ENCODE measurements around the gene TCEA2. TPM values are rescaled to one million over a fixed set of nuclear protein-coding genes. Genes with fewer than 3 reads are reported as not detected.
"Not testable (repeated sequence)": the region's sequence is repeated elsewhere in the genome, so short reads cannot be mapped to it uniquely, and the experiment has no call there.

The TCEA2 gene
- total RNA-seq, 2 donors from 2014 or later: 64.3 to 110 TPM

DNA sequence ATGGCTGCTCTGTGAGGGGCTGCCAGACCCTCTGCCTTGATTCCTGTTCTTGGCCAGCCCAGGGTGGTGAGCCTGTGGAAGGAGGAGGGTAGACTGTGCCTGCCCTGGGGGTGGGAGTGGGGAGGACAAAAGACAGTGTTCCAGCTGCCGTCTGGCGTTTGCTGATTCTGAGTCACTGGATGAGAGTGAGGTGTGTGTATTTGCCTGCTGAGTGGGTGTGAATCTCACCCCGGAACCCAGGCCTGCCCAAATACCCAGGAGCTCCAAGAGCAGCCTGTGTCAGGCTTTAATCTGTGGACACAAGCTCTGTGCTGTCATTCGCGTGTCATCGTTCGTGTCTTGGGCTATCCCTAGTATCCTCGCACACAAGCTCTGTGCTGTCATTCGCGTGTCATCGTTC, 23.8 kb downstream of the TCEA2 start:
- Histone ChIP-seq H3K4me3 (ENCODE audit: low read length) (no peak overlapping the region), H3K9me3 (ENCODE audit: control insufficient read depth, low read length) (no peaks in the 10 kb centered on the region), H3K27me3 (ENCODE audit: control insufficient read depth, insufficient read depth, low read length, poor library complexity, severe bottlenecking) (peaks cover 51% of the 10 kb centered on the region), H3K36me3 (ENCODE audit: control insufficient read depth, insufficient read depth, low read length) (no peaks in the 10 kb centered on the region), H3K27ac (ENCODE audit: low read depth, low read length) (no peak overlapping the region), H3K4me1 (ENCODE audit: control insufficient read depth, insufficient read depth, low read length) (no peaks in the 10 kb centered on the region), H3K9ac (ENCODE audit: extremely low read depth, low read length, poor library complexity, severe bottlenecking) (no peak overlapping the region)
- peaks cover 52% of the 10 kb centered on the region for H3K27me3 Mint-ChIP-seq (ENCODE audit: insufficient read depth)
- DNase-seq: no peak
- H3K27ac Mint-ChIP-seq: no peak overlapping the region
- 74 to 85% methylated on average over 3 to 5 of the region's 11 CpGs for whole genome bisulfite sequencing, 2 experiments (ENCODE audit: insufficient coverage in 1 of 2, insufficient read length in 1 of 2)
- H3K4me1 Mint-ChIP-seq: peaks cover 9% of the 10 kb centered on the region
- TF ChIP-seq, protein P1, sequence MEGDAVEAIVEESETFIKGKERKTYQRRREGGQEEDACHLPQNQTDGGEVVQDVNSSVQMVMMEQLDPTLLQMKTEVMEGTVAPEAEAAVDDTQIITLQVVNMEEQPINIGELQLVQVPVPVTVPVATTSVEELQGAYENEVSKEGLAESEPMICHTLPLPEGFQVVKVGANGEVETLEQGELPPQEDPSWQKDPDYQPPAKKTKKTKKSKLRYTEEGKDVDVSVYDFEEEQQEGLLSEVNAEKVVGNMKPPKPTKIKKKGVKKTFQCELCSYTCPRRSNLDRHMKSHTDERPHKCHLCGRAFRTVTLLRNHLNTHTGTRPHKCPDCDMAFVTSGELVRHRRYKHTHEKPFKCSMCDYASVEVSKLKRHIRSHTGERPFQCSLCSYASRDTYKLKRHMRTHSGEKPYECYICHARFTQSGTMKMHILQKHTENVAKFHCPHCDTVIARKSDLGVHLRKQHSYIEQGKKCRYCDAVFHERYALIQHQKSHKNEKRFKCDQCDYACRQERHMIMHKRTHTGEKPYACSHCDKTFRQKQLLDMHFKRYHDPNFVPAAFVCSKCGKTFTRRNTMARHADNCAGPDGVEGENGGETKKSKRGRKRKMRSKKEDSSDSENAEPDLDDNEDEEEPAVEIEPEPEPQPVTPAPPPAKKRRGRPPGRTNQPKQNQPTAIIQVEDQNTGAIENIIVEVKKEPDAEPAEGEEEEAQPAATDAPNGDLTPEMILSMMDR (conservative IDR thresholded peaks at IDR 0.05): no peak
- no peak overlapping the region for H3K4me3 Mint-ChIP-seq
- no peaks in the 10 kb centered on the region for H3K9me3 Mint-ChIP-seq
- H3K36me3 Mint-ChIP-seq (ENCODE audit: low read depth): no peaks in the 10 kb centered on the region

DNA sequence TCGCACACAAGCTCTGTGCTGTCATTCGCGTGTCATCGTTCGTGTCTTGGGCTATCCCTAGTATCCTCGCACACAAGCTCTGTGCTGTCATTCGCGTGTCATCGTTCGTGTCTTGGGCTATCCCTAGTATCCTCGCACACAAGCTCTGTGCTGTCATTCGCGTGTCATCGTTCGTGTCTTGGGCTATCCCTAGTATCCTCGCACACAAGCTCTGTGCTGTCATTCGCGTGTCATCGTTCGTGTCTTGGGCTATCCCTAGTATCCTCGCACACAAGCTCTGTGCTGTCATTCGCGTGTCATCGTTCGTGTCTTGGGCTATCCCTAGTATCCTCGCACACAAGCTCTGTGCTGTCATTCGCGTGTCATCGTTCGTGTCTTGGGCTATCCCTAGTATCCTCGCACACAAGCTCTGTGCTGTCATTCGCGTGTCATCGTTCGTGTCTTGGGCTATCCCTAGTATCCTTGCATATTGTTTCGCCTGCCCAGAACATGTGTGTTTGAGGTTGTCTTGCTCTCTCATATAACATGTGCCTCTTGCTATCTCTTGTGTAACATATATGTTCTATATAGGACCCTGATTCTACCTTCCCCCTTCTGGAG, 24.3 kb downstream of the TCEA2 start:
- peaks cover 51% of the 10 kb centered on the region for H3K27me3 ChIP-seq (ENCODE audit: control insufficient read depth, insufficient read depth, low read length, poor library complexity, severe bottlenecking)
- not testable (repeated sequence) for H3K4me1 Mint-ChIP-seq; H3K9me3 Mint-ChIP-seq; H3K36me3 Mint-ChIP-seq (ENCODE audit: low read depth); H3K9ac ChIP-seq (ENCODE audit: extremely low read depth, low read length, poor library complexity, severe bottlenecking); H3K9me3 ChIP-seq (ENCODE audit: control insufficient read depth, low read length); H3K27ac Mint-ChIP-seq; H3K4me3 Mint-ChIP-seq; H3K4me3 ChIP-seq (ENCODE audit: low read length); H3K27ac ChIP-seq (ENCODE audit: low read depth, low read length); H3K36me3 ChIP-seq (ENCODE audit: control insufficient read depth, insufficient read depth, low read length); DNase-seq; H3K4me1 ChIP-seq (ENCODE audit: control insufficient read depth, insufficient read depth, low read length)
- peaks cover 46% of the 10 kb centered on the region for H3K27me3 Mint-ChIP-seq (ENCODE audit: insufficient read depth)
- 100% methylated on average over 5 of the region's 36 CpGs; no CpG with 5 or more reads in 1 of the 2 experiments for WGBS, 2 experiments (ENCODE audit: insufficient coverage in 1 of 2, insufficient read length in 1 of 2)

DNA sequence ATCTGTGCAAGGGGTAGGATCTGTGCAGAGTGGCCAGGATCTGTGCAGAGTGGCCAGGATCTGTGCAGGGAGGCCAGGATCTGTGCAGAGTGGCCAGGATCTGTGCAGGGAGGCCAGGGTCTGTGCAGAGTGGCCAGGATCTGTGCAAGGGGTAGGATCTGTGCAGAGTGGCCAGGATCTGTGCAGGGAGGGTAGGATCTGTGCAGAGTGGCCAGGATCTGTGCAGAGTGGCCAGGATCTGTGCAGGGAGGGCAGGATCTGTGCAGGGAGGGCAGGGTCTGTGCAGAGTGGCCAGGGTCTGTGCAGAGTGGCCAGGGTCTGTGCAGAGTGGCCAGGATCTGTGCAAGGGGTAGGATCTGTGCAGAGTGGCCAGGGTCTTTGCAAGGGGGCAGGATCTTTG, 25.6 kb downstream of the TCEA2 start:
- H3K4me3 ChIP-seq (ENCODE audit: low read length); H3K9me3 ChIP-seq (ENCODE audit: control insufficient read depth, low read length); H3K36me3 Mint-ChIP-seq (ENCODE audit: low read depth); H3K4me1 Mint-ChIP-seq; H3K4me3 Mint-ChIP-seq; H3K9ac ChIP-seq (ENCODE audit: extremely low read depth, low read length, poor library complexity, severe bottlenecking); H3K36me3 ChIP-seq (ENCODE audit: control insufficient read depth, insufficient read depth, low read length); DNase-seq; H3K27ac Mint-ChIP-seq; H3K4me1 ChIP-seq (ENCODE audit: control insufficient read depth, insufficient read depth, low read length); H3K9me3 Mint-ChIP-seq; H3K27ac ChIP-seq (ENCODE audit: low read depth, low read length): not testable (repeated sequence)
- H3K27me3 ChIP-seq (ENCODE audit: control insufficient read depth, insufficient read depth, low read length, poor library complexity, severe bottlenecking): peaks cover 42% of the 10 kb centered on the region
- peaks cover 39% of the 10 kb centered on the region for H3K27me3 Mint-ChIP-seq (ENCODE audit: insufficient read depth)

DNA sequence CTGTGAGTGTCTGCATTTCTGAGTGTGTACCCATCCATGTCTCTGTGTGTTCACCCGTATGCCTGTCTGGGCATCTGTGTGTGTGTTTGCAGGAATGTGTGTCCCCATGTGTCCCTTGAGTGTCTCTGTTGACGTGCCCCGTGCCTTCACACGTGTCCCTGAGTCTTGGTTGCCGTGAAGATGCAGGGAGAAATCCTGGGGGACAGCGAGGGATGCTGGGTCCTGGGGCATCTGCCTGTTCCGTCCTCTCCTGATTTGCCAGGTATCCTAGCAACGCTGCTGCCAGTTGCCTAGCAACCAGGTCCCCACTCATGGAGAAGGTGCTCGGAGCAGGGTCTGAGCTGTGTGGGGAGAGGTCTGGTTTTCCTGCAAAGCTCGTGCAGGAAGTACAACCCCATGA, 27.2 kb downstream of the TCEA2 start:
- no peaks in the 10 kb centered on the region for H3K9me3 ChIP-seq (ENCODE audit: control insufficient read depth, low read length)
- peaks cover 27% of the 10 kb centered on the region for H3K27me3 ChIP-seq (ENCODE audit: control insufficient read depth, insufficient read depth, low read length, poor library complexity, severe bottlenecking)
- H3K27me3 Mint-ChIP-seq (ENCODE audit: insufficient read depth): peaks cover 29% of the 10 kb centered on the region
- no peaks in the 10 kb centered on the region for H3K4me1 ChIP-seq (ENCODE audit: control insufficient read depth, insufficient read depth, low read length)
- no peaks in the 10 kb centered on the region for H3K4me1 Mint-ChIP-seq
- 80 to 82% methylated on average over 10 of the region's 10 CpGs for WGBS, 2 experiments (ENCODE audit: insufficient coverage in 1 of 2, insufficient read length in 1 of 2)
- no peaks in the 10 kb centered on the region for H3K9me3 Mint-ChIP-seq
- no peak overlapping the region for H3K9ac ChIP-seq (ENCODE audit: extremely low read depth, low read length, poor library complexity, severe bottlenecking)
- H3K27ac Mint-ChIP-seq: no peak overlapping the region
- no peak overlapping the region for H3K27ac ChIP-seq (ENCODE audit: low read depth, low read length)
- TF ChIP-seq, protein P1 (conservative IDR thresholded peaks at IDR 0.05): no peak
- no peaks in the 10 kb centered on the region for H3K36me3 Mint-ChIP-seq (ENCODE audit: low read depth)
- no peak overlapping the region for H3K4me3 ChIP-seq (ENCODE audit: low read length)
- H3K4me3 Mint-ChIP-seq: no peak overlapping the region
- no peak for DNase-seq
- H3K36me3 ChIP-seq (ENCODE audit: control insufficient read depth, insufficient read depth, low read length): no peaks in the 10 kb centered on the region
